ENCODE measurements around the gene NPIPA8. TPM values are rescaled to one million over a fixed set of nuclear protein-coding genes. Genes with fewer than 3 reads are reported as not detected.
"Not testable (repeated sequence)": the region's sequence is repeated elsewhere in the genome, so short reads cannot be mapped to it uniquely, and the experiment has no call there.

The NPIPA8 gene
- total RNA-seq, 4 donors from 2014 or later, result 0.42 to 26.4 TPM; not detected in 2

GRCh38 chr16:18306066-18306465 is 30.5 kb downstream of the NPIPA8 start:
- DNase-seq (ENCODE audit: low spot score in 2 of 2); H3K27me3 ChIP-seq; H3K4me1 ChIP-seq; H3K9me3 ChIP-seq; H3K27ac ChIP-seq; H3K4me3 ChIP-seq; H3K36me3 ChIP-seq: not testable (repeated sequence)
- no CpG with 5 or more reads among the region's 5 CpGs for WGBS, 2 donors

DNA sequence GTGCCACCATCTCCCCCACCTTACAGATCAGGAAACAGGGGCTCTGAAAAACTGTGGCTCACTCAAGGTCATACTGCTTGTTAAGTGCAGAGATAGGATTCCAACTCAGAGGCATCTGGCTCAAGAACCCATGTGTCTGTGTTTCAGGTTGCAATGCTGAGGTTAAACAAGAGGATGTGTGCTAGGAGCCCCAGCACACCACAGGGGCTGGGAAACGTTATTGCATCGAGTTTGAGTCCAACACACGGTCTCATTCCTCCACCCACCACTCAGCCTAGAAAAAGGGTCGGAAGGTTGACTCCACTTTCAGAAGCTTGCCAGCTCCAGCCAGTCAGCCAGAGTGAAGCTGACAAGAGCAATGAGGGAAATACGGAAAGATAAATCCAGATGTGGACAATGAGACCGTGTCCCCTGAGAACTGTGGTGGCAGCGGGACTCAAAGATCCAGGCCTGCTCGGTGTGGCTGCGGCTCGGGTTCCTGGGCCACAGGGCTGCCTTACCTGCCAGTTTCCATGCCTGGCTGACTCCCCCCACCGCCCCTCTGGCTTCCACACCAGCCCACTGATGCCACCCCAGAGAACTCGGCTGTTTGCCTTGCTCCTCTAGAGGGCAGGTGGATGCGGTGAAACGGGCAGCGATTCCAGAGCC is 33.4 kb downstream of the NPIPA8 start:
- H3K4me1 ChIP-seq; H3K27me3 ChIP-seq; H3K4me3 ChIP-seq; H3K36me3 ChIP-seq; DNase-seq (ENCODE audit: low spot score in 2 of 2); H3K27ac ChIP-seq; H3K9me3 ChIP-seq: not testable (repeated sequence)
- WGBS, 2 donors, result no CpG with 5 or more reads among the region's 15 CpGs

- not testable (repeated sequence) for H3K9me3 ChIP-seq; H3K4me1 ChIP-seq; H3K27ac ChIP-seq; H3K27me3 ChIP-seq; DNase-seq (ENCODE audit: low spot score in 2 of 2); H3K36me3 ChIP-seq; H3K4me3 ChIP-seq
- WGBS, 2 donors, result no CpG with 5 or more reads among the region's 1 CpG
Measured at GRCh38 chr16:18297714-18298113, 38.8 kb downstream of the NPIPA8 start.

- H3K4me1 ChIP-seq; H3K27ac ChIP-seq; H3K36me3 ChIP-seq; H3K4me3 ChIP-seq; H3K9me3 ChIP-seq; H3K27me3 ChIP-seq; DNase-seq (ENCODE audit: low spot score in 2 of 2): not testable (repeated sequence)
- WGBS, 2 donors, result no CpG with 5 or more reads among the region's 7 CpGs
Measured at GRCh38 chr16:18296931-18297330, 39.6 kb downstream of the NPIPA8 start.

DNA sequence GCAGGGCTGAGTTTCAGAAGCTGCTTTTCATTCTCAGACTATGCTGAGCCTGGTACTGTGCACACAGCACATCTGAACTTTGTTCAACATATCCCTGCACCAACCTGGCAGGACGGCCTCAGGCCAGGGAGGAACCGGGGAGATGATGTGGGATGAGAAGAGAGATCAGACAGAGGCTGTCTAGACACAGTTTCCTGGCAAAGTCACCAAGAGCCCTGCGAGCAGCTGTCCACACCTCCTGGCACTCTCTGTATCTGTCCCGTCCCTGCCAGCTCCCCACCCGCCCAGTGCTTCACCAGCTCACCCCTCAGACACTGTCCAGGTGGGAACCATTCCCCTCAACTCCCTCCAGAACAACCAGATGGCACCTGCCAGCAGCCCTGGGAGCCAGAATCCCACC is 42.2 kb downstream of the NPIPA8 start:
- not testable (repeated sequence) for H3K4me1 ChIP-seq; H3K4me3 ChIP-seq; H3K27ac ChIP-seq; H3K36me3 ChIP-seq; H3K9me3 ChIP-seq; H3K27me3 ChIP-seq; DNase-seq (ENCODE audit: low spot score in 2 of 2)
- no CpG with 5 or more reads among the region's 5 CpGs for WGBS, 2 donors

DNA sequence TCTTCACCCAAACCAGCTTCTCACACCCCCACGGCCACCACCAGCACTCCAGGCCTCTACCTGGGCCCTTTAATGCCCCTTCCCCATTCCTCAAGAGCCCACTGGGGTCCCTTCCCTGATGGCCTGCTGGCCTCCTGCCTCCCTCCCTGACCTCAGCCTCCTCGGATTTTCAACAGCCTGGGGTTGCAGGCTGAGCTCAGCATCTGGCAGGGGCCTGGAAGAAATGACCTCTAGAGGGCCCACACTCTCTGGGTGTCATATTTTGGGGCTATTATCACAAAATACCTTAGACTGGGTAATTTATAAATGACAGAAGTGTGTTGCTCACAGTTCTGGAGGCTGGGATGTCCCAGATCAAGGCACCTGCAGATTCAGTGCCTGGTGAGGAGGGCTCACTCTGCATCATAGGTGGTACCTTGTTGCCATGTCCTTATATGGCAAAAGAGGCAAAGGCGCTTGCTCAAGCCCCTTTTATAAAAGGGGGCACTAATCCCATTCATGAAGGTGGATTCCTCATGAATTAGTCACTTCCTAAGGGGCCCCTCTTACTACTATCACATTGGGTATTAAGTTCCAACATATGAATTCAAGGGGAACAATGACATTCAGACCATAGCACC is 43.1 kb downstream of the NPIPA8 start:
- H3K9me3 ChIP-seq; H3K27ac ChIP-seq; DNase-seq (ENCODE audit: low spot score in 2 of 2); H3K4me1 ChIP-seq; H3K4me3 ChIP-seq; H3K36me3 ChIP-seq; H3K27me3 ChIP-seq: not testable (repeated sequence)
- 40 to 57% methylated on average over 1 of the region's 3 CpGs for WGBS, 2 donors

DNA sequence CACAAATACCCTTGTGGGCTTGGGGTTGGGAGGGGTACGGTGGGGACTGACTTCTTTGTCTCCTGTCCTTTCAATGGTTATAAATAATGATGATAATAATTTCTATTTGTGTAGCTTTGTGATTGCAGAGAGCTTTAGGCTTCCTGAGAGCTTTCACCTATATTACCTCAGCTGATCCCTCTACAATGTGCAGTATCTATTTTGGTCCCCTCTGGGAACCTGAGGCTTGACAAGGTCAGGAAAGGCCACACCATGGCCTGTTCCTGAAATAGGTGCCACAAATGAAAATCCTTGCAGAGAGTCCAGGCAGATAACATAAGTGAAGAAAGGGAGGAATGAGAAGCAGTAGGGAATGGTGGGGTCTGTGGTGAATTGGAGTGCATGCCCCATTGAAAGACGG is 45.6 kb downstream of the NPIPA8 start:
- H3K27ac ChIP-seq; H3K9me3 ChIP-seq; DNase-seq (ENCODE audit: low spot score in 2 of 2); H3K4me1 ChIP-seq; H3K36me3 ChIP-seq; H3K4me3 ChIP-seq; H3K27me3 ChIP-seq: not testable (repeated sequence)
- WGBS, 2 donors, result no CpG with 5 or more reads among the region's 2 CpGs

- H3K27ac ChIP-seq; H3K9me3 ChIP-seq; H3K27me3 ChIP-seq; H3K4me3 ChIP-seq; DNase-seq (ENCODE audit: low spot score in 2 of 2); H3K4me1 ChIP-seq; H3K36me3 ChIP-seq: not testable (repeated sequence)
- no CpG with 5 or more reads among the region's 1 CpG for WGBS, 2 donors
Measured at GRCh38 chr16:18286342-18286741, 50.2 kb downstream of the NPIPA8 start.

- DNase-seq (ENCODE audit: low spot score in 2 of 2); H3K36me3 ChIP-seq; H3K4me3 ChIP-seq; H3K27me3 ChIP-seq; H3K27ac ChIP-seq; H3K9me3 ChIP-seq; H3K4me1 ChIP-seq: not testable (repeated sequence)
- WGBS, 2 donors, result no CpG with 5 or more reads among the region's 3 CpGs
Measured at GRCh38 chr16:18280319-18280718, 56.2 kb downstream of the NPIPA8 start.

DNA sequence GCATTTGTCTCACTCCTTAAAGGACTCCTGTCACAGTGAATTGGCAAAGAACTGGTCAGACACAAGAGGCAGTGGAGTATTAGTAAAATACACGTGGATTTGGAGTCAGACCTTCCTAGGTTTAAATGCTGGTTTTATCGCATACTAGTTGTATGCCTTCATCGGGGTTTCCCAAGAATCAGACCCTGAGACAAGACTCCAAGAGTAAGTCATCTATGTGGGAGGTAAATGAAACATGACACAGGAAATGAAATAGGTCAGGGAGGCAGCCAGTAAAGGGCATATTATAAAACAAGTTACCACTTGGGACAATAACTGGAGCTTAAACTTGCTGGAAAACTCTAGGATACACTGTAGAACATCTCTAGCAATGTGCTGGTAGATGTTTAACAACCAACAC is 59.8 kb downstream of the NPIPA8 start:
- not testable (repeated sequence) for H3K9me3 ChIP-seq

GRCh38 chr16:18270171-18270570 is 66.4 kb downstream of the NPIPA8 start:
- DNase-seq (ENCODE audit: low spot score in 2 of 2); H3K27me3 ChIP-seq; H3K27ac ChIP-seq; H3K9me3 ChIP-seq; H3K4me1 ChIP-seq; H3K4me3 ChIP-seq; H3K36me3 ChIP-seq: not testable (repeated sequence)
- 50% methylated on average over 2 of the region's 2 CpGs; no CpG with 5 or more reads in 1 of the 2 donors for WGBS, 2 donors

More for the DNA sequence above, 59.8 kb downstream of the NPIPA8 start:
- not testable (repeated sequence) for H3K4me3 ChIP-seq; H3K27me3 ChIP-seq; H3K4me1 ChIP-seq; H3K36me3 ChIP-seq; H3K27ac ChIP-seq; DNase-seq (ENCODE audit: low spot score in 2 of 2)
- no CpG with 5 or more reads among the region's 3 CpGs for WGBS, 2 donors

Small RNA genes lying within 50 kb of the gene (small RNA-seq; reads per million reads assigned to genes)
- gene AC126755.6 (not detected), gene MIR6511A4 (not detected), gene MIR6770-3 (not detected)

Other genes with a start within 250 kb of the NPIPA8 start
- 10 to 100 TPM; 45.7 to 98.1 (median 63.1) TPM for gene NOMO2, start 225.4 kb upstream of the NPIPA8 start, total RNA-seq

All from tibial nerve (tissue), 4 donors.